Hindlimb muscle (tissue), 1 donor: ENCODE results near the gene ZNF579. TPM values are rescaled to one million over a fixed set of nuclear protein-coding genes. Genes with fewer than 3 reads are reported as not detected.
"Not testable (repeated sequence)": the region's sequence is repeated elsewhere in the genome, so short reads cannot be mapped to it uniquely, and the experiment has no call there.

Experiments used
- DNase-seq: peaks from one replicate; pipeline ENCODE4 v3.0.0-alpha.2; 2013
- polyA plus RNA-seq: library from polyadenylated mRNA; unstranded; fragments of 120-200 nt; gene quantifications from one replicate; pipeline ENCODE4 v1.2.1, GENCODE V29; 2013; ENCODE audit not compliant: insufficient read length

The ZNF579 gene
- polyA plus RNA-seq, 1 donor: 12.7 TPM

- no peak for DNase-seq
Observed at GRCh38 chr19:55592391-55593090, 11.9 kb upstream of the ZNF579 start.

DNA sequence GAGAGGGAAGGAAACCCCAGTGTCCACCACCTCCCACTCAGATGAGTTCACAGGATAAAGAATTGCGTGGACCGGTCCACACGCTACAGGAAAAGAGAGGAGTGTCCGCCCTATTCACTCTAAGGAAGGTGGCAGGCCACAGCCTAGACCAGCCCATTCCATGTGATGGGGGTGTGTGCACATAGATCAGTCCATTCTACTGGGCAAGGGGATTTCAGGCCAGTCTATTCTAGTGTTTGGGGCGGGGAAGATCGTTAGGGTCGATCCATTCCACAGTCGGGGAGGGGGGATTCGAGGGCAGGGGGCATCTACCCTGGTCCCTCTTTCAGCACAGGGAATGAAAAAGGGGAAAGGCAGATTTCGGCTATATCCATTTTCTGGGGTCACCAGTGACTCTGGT, 10.9 kb upstream of the ZNF579 start:
- DNase-seq: no peak

DNA sequence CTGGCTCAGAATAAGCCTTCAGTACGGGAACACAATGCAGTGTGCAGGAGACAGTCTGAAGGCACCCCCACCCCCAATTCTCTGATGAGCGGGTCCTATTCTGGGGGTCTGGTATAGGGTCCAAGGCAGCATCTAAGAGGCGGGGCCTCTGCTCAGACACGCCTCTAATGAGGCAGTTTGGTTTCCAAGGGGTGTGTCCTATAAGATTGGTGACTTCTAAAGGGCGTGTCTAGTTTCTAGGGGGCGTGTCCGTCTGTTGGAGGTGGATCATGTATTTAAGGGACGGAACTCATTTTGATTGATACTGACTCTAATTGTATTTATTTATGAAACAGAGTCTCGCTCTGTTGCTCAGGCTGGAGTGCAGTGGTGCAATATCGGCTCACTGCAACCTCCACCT, 10.0 kb upstream of the ZNF579 start:
- DNase-seq: no peak

DNA sequence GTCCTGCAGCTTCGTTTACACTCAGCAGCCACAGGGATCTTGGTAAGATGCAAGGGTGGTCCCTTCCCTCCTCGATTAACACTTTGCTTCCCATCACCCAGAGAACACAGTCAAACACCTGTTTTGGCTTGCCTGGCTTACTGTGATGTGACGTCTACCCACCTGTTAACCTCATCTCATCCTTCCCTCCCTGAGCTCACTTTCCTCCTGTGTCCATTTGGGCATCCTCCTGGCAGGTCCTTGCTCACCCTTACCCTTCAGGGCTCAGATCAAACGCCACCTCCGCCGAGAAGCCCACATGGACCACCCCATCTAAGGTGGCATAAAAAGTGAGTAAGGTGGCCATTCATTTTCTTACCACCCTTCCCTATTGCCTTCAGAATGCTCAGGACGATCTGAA, 9.5 kb upstream of the ZNF579 start:
- no peak for DNase-seq

GRCh38 chr19:55588738-55589137, 8.1 kb upstream of the ZNF579 start:
- no peak for DNase-seq

GRCh38 chr19:55586976-55587668, 6.5 kb upstream of the ZNF579 start:
- peak; percentile 89 for DNase-seq

- DNase-seq: peak; percentile 86
Observed at GRCh38 chr19:55585658-55586339, 5.2 kb upstream of the ZNF579 start.

DNA sequence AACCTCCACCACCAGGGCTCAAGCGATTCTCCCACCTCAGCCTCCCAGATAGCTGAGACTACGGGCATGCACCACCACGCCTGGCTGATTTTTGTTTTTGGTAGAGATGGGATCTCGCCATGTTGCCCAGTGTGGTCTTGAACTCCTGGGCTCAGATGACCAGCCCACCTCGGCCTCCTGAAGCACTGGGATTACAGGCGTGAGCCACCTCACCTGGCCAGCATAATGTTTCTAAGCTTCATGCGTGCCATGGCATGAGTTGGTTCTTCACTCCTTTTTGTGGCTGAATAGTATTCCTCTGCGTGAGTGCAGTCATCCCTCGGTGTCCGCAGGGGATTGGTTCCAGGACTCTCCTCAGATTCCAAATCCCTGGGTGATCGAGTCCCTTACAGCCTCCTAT, 4.2 kb upstream of the ZNF579 start:
- DNase-seq: no peak

DNA sequence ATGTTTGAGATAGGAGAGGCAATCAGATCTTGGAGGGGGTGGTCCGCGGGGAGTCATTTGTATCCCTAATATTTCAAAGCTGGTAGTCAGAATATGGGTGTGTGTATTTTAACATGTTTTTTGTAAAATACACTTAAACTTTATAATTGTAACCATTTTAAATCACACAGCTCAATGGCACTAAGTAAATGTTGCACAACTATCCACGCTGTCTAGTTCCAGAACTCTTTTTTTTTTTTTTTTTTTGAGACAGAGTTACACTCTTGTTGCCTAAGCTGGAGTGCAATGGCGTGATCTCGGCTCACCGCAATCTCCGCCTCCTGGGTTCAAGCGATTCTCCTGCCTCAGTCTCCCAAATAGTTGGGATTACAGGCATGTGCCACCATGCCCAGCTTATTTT, 3.2 kb upstream of the ZNF579 start:
- not testable (repeated sequence) for DNase-seq

GRCh38 chr19:55582284-55582683, 1.6 kb upstream of the ZNF579 start:
- DNase-seq: not testable (repeated sequence)

DNA sequence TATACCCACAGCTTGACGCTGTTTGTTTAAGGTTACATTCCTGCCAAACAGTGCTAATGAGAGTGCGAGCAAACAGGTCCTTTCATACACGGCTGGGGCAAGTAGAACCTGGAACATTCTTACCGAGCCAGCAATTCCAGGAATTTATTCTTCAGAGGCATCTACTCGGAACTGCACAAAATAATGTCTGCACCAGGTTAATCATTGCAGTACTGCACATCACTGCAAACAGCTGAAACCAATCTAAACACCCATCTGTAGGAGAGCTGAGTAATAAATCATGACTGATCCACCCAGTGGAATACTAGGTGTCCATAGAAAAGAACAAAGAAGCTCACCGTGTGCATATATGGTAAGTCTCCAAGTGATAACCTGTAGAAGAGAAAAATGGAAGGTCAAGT, 1.2 kb upstream of the ZNF579 start:
- DNase-seq: no peak

GRCh38 chr19:55581145-55581822, 636 bp upstream of the ZNF579 start:
- no peak for DNase-seq

- peak; percentile 58 for DNase-seq
Observed at GRCh38 chr19:55579766-55580621, 654 bp downstream of the ZNF579 start.

DNA sequence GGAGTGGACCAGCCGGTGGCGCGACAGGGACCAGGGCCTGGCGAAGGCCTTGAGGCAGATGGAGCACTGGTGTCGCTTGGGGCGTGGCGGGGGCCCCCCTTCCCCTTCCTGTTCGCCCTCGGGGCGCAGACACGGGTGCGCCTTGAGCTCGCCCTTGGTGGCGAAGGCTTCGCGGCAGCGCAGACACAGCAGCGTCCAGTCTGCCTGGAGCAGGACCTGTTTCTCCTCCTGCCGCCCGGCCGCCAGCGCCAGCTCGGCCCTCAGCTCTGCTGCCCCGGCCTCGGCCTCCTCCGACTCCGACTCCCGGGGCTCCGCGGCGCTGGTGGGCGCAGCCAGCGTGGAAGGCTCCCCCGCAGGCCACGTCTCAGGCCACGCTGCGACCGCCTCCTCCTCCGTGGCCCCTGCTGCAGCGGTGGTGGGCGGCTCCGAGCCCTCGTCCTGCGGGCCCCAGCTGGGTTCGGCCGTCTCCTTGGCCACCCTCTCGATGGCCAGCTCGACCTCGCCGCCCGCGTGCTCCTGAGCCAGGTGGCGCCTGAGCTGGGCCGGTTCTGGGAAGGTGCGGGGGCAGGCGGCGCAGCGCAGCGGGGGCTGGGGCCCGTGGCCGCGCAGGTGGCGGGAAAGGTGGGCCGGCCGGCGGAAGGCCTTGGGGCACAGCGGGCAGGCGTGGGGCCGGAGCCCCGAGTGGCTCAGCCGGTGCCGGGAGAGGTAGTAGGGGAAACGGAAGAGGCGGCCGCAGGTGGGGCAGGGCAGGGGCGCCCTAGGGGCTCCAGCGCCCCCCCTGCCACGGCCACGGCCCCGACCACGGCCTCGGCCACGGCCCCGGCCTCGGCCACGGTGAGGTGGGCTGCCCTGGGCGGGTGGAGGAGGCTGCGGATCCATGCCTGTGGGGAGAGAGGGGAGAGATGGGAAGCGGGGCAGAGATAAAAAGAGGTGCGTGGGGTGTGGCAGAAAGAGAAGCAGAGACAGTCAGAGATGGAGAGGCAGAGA, 1.6 kb downstream of the ZNF579 start:
- no peak for DNase-seq

DNA sequence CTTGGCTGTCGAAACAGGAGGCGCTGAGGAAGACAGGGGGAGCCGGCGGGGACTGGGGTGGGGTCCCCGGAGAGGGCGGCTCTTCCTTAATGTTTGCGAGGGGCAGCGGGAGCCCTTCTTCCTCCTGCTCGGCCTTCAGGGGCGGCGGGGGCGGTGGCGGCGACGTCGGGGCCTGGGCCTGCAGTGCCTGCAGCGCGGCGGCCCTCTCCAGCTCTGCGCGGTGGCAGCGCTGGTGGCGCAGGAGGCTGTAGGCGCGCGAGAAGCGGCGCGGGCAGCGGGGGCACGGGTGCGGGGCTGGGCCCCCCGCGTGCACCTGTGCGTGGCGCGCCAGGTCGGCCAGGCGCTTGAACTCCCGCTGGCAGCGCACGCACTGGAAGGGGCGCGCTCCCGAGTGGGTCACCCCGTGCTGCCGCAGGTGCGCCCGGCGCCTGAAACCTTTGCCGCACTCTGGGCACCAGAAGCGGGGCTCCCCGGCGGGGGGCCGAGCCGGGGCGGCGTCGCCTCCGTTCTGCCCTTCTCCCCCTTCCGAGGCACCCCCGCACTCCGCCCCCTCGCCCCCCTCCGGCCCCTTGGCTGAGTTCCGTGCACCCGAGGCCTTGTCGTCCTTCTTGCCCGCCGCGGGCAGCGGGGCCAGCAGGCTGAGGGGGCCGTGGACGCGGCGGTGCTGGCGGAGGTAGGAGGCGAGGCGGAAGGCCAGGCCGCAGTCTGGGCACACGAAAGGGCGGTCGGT, 2.5 kb downstream of the ZNF579 start:
- DNase-seq: no peak

GRCh38 chr19:55576746-55577145, 3.9 kb downstream of the ZNF579 start:
- no peak for DNase-seq

DNA sequence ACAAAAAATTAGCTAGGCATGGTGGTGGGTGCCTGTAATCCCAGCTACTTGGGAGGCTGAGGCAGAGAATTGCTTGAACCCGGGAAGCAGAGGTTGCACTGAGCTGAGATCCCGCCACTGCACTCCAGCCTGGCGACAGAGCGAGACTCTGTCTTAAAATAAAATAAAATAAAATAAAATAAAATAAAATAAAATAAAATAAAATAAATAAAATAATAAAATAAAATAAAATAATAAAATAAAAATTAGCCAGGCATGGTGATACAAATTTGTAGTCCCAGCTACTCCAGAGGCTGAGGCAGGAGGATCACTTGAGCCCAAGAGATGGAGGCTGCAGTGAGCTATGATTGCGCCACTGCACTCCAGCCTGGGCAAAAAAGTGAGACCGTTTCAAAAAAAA, 6.7 kb downstream of the ZNF579 start:
- DNase-seq: not testable (repeated sequence)

DNA sequence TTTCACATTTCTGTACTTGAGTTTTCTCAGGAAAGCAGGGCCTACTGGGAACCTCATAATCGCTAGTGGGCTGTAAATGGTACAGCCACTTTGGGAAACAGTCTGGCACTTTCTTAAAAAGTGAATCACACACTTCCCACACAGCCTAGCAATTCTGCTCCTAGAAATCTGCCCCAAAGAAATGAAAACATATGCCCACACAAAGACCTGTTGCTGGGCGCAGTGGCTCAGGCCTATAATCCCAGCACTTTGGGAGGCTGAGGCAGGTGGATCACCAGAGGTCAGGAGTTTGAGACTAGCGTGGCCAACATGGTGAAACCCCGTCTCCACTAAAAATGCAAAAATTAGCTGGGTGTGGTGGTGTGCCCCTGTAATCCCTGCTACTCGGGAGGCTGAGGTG, 11.2 kb downstream of the ZNF579 start:
- not testable (repeated sequence) for DNase-seq

DNA sequence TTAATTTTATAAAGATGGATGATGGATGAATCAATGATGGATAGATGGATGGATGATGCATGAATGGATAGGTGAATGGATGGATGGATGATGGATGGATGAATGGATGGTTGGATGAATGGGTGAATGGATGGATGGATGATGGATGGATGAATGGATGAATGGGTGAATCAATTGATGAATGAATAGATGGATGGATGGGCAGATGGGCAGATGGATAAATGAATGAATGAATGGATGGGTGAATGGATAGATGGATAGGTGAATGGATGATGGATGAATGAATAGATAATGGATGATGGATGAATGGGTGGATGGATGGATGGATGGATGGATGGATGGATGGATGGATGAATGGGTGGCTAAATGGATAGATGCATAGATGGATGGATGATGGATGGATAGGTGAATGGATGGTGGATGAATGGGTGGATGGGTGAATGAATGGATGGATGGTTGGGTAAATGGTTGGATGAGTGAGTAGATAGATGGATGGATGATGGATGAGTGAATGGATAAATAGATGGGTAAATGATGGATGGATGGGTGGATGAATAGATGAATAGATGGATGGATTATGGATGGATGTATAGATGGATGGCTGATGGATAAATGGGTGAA, 12.8 kb downstream of the ZNF579 start:
- DNase-seq: no peak

GRCh38 chr19:55566823-55567222, 13.8 kb downstream of the ZNF579 start:
- no peak for DNase-seq
